Smooth muscle cell of the brain vasculature (primary cell): Measurements from ENCODE around the gene SLC38A7.
"Not testable (repeated sequence)": the region's sequence is repeated elsewhere in the genome, so short reads cannot be mapped to it uniquely, and the experiment has no call there.

Experiments
- DNase-seq: peaks from one replicate; pipeline ENCODE4 v3.0.0-alpha.2; 2012; ENCODE audit warnings: low read depth, low spot score

Gene SLC38A7, protein sequence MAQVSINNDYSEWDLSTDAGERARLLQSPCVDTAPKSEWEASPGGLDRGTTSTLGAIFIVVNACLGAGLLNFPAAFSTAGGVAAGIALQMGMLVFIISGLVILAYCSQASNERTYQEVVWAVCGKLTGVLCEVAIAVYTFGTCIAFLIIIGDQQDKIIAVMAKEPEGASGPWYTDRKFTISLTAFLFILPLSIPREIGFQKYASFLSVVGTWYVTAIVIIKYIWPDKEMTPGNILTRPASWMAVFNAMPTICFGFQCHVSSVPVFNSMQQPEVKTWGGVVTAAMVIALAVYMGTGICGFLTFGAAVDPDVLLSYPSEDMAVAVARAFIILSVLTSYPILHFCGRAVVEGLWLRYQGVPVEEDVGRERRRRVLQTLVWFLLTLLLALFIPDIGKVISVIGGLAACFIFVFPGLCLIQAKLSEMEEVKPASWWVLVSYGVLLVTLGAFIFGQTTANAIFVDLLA

GRCh38 chr16:58684354-58685083, at the start of gene SLC38A7:
Gene SLC38A7, minus strand, starts transcription at chr16:58684770. Its CDS starts 4,644 bp downstream, at chr16:58680126.
- peak; percentile 57 for DNase-seq

- DNase-seq: peak; percentile 50
Observed at GRCh38 chr16:58733671-58734458, 49.3 kb upstream of the SLC38A7 start, which contains the start of gene GOT2. Gene GOT2, minus strand, starts transcription at chr16:58734316. Its CDS starts 88 bp downstream, at chr16:58734228.

DNA sequence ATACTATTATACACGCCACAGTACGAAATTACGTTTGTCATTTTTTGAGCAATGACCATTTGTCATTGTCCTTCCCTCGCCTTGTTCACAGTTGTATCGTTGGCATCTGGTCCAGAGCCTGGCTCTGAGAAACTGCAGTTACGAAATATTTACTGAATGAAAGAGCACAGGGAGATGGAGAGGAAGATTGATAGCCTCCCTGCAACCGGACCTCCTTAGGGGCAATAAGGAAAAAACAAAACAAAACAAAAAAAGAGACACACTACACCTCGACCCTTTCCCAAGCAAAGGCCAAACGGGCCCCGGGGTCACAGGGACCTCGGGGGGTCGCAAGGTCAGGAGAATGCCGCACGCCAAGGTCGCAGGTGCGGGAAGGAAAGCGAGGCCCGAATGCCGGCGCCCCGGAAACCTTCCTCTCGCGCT, 48.7 kb upstream of the SLC38A7 start:
- DNase-seq: no peak

- DNase-seq: no peak
Observed at GRCh38 chr16:58732545-58733247, 48.1 kb upstream of the SLC38A7 start.

- no peak for DNase-seq
Observed at GRCh38 chr16:58730724-58731370, 46.3 kb upstream of the SLC38A7 start.

- DNase-seq: no peak
Observed at GRCh38 chr16:58727796-58728568, 43.4 kb upstream of the SLC38A7 start.

GRCh38 chr16:58727028-58727781, 42.6 kb upstream of the SLC38A7 start:
- DNase-seq: no peak

DNA sequence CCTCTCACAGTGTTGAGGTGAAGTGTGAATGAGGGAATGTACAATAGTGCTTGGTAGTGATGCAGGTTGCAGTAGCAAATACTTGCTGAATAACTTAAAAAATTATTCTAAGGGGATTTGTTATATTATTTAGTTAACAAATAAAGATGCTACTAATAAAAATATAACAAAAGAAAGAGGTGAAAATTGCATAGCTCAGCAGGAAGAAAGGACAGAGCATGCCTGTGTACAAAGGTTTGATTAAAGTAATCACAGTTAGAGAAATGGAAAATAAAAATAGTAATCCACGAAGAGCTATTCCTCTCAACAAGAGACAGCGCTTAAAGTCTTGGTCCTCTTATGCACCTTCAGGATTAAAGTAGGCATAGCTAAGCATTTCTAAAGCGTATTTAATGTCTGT, 38.5 kb upstream of the SLC38A7 start:
- DNase-seq: no peak

- DNase-seq: no peak
Observed at GRCh38 chr16:58717994-58718393, 33.4 kb upstream of the SLC38A7 start.

- DNase-seq: no peak
Observed at GRCh38 chr16:58716468-58716867, 31.9 kb upstream of the SLC38A7 start.

DNA sequence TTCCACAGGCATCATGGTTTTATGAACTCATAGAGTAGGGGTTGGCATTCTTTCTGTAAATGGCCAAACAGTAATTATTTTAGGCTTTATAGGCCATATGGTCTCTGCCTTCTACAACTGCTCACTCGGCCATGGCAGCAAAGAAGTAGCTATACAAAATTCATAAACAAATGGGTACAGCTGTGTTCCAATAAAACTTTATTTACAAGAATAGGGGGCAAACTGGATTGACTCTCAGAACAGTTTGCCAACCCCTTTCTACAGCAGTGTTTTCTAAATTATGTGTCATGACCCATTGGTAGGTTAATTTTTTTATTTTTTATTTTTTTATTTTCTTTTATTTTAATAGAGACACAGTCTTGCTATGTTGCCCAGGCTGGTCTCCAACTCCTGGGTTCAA, 29.2 kb upstream of the SLC38A7 start:
- DNase-seq: no peak

DNA sequence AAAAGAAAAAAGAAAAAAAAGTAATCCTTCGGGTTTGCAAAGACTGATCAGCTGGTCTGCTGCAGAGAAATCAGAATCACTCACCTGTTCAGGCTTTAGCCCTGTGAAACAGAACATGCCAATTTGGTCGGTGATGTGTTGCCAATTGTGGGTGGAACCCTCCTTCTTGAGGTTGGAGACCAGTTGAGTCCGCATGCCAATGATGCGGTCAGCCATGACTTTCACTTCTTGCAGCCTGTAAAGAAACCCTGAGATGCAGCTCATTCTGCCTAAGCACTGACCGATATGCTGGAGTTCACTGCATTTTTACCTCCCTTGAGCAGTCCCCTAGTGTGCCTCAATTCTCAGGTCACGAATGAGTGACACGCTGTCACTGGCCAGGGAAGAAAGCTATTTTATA, 24.8 kb upstream of the SLC38A7 start:
- no peak for DNase-seq

GRCh38 chr16:58699151-58699550, 14.6 kb upstream of the SLC38A7 start:
- no peak for DNase-seq

DNA sequence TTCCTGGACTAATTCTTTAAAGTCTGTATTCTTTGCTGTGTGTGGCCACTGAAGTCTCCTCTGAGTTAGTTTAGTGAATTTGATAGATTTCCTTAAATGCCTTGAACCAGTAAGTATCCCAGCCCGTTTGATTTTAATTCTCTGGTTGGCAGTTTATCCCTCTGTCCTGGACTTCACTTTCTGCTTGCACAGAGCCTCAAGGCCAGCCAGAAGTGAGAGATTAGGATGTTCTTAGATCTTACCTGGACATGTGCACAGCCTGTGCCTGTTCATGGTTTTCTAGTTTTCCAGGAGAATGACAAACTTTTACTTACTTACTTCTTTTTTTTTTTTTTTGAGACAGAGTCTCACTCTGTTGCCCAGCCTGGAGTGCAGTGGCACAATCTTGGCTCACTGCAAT, 10.8 kb upstream of the SLC38A7 start:
- DNase-seq: no peak

GRCh38 chr16:58692450-58692849, 7.9 kb upstream of the SLC38A7 start:
- DNase-seq: no peak

- not testable (repeated sequence) for DNase-seq
Observed at GRCh38 chr16:58686985-58687706, 2.6 kb upstream of the SLC38A7 start.

DNA sequence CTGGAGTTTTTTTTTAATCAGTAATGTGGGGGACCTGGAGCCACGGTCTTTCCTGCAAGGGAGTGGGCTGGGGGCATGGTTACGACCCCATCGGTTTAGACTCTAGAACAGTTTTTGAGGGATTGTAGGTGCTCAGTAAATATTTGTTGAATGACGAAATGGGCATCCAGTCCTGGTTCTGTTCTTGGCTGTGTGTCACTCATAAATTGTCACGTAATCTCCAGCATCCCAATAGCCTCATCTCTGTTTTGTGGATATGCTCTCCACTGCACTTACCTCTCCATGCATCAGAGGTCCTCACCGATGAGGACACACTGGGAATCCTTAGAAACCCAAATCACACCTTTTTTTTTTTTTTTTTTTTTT, 497 bp upstream of the SLC38A7 start:
- no peak for DNase-seq

GRCh38 chr16:58684001-58684353, 593 bp downstream of the SLC38A7 start:
- DNase-seq: no peak

DNA sequence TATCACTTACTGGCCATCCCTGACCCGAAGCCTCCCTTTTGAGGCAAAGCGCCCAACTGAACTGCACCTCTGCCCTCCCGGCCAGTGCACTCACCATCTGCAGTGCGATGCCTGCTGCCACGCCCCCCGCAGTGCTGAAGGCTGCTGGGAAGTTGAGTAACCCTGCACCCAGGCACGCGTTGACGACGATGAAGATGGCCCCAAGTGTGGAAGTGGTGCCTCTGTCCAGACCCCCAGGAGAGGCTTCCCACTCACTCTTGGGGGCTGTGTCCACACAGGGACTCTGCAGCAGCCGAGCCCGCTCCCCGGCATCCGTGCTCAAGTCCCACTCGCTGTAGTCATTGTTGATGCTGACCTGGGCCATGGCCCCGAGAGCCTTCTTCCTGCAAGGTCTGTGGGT, 4.8 kb downstream of the SLC38A7 start:
- no peak for DNase-seq
